Panc1 (cell line): Measurements from ENCODE around the gene NLRP4. TPM values are rescaled to one million over a fixed set of nuclear protein-coding genes. Genes with fewer than 3 reads are reported as not detected.

Experiments used
- ATAC-seq: fragments of 200-7000 bp; cut with Tn5 transposase; 2 replicates; pipeline ENCODE4 v1.9.1; 2020; ENCODE audit warnings: mild to moderate bottlenecking, moderate library complexity
- BruUV-seq: library from RNA; stranded (reverse); fragments of 400-500 nt; replicated peaks from 2 replicates; lab custom pipeline; 2021; lab: Mats Ljungman, UMichigan
- CTCF ChIA-PET: fragments of 300-600 bp; sonication (Branson Sonifier 250); formaldehyde crosslinking; loops from one replicate; lab custom pipeline; 2022; ENCODE audit warnings: antibody characterized with exemption; lab: Charles Lee
- POLR2A ChIA-PET: fragments of 300-600 bp; sonication (Branson Sonifier 250); formaldehyde crosslinking; loops from one replicate; lab custom pipeline; 2022; ENCODE audit warnings: antibody characterized with exemption; lab: Charles Lee
- DNase-seq: peaks from one replicate; pipeline ENCODE4 v3.0.0-alpha.2; 2010; ENCODE audit warnings: low read depth, low spot score
- H3K27ac ChIP-seq: 2 replicates; pipeline ENCODE4 v1.5.1; 2011; ENCODE audit warnings: mild to moderate bottlenecking, low read length, inconsistent platforms
- H3K27me3 ChIP-seq: fragments of 200-500 bp; sonication (Bioruptor generic); 2 replicates; pipeline ENCODE4 v1.6.0; 2014; ENCODE audit warnings: low read length, inconsistent platforms; ENCODE audit not compliant: control insufficient read depth, insufficient read depth
- H3K36me3 ChIP-seq: fragments of 200-500 bp; sonication (Bioruptor generic); 2 replicates; pipeline ENCODE4 v1.5.1; 2014; ENCODE audit warnings: inconsistent platforms, mild to moderate bottlenecking, low read length, moderate library complexity; ENCODE audit not compliant: control insufficient read depth, insufficient read depth
- H3K4me1 ChIP-seq: 2 replicates; pipeline ENCODE4 v1.5.1; 2011; ENCODE audit warnings: inconsistent platforms, mild to moderate bottlenecking, low read length, moderate library complexity; ENCODE audit not compliant: control insufficient read depth, insufficient read depth
- H3K4me3 ChIP-seq, 2 experiments: 2 replicates each; pipeline ENCODE4 v1.5.1; 2011 to 2012; ENCODE audit warnings: low read depth in 2 of 2, low read length in 2 of 2, mild to moderate bottlenecking in 2 of 2, inconsistent platforms in 1 of 2, moderate library complexity in 1 of 2
- H3K9me3 ChIP-seq: fragments of 200-500 bp; sonication (Bioruptor generic); 2 replicates; pipeline ENCODE4 v1.5.1; 2014; ENCODE audit warnings: low read depth, mild to moderate bottlenecking, inconsistent platforms, low read length, moderate library complexity; ENCODE audit not compliant: control insufficient read depth, insufficient read depth
- CTCF ChIP-seq: fragments of 450-650 bp; IDR thresholded peaks from 2 replicates; pipeline ENCODE4 v1.5.1; 2017; ENCODE audit warnings: mild to moderate bottlenecking
- POLR2AphosphoS5 ChIP-seq: IDR thresholded peaks from 2 replicates; pipeline ENCODE4 v1.6.1; 2012; ENCODE audit warnings: mild to moderate bottlenecking, low read depth, low read length, moderate library complexity
- REST ChIP-seq, 2 experiments: IDR thresholded peaks; 2 replicates each; pipeline ENCODE4 v1.6.1; 2011 to 2012; ENCODE audit warnings: low read depth in 2 of 2, control low read depth in 1 of 2, low read length in 1 of 2, mild to moderate bottlenecking in 1 of 2, moderate library complexity in 1 of 2; ENCODE audit not compliant: insufficient read depth in 1 of 2
- SIN3A ChIP-seq: IDR thresholded peaks from 2 replicates; pipeline ENCODE4 v1.6.1; 2012; ENCODE audit warnings: low read depth, mild to moderate bottlenecking, low read length, moderate library complexity, borderline replicate concordance; ENCODE audit not compliant: insufficient read depth
- TCF7L2 ChIP-seq: IDR thresholded peaks from 2 replicates; pipeline ENCODE4 v1.6.1; 2011; ENCODE audit warnings: mild to moderate bottlenecking, low read depth, low read length, inconsistent platforms
- in situ Hi-C: cut with HindIII; loops from 2 replicates; pipeline ENCODE4 v1.10.0; 2016; ENCODE audit warnings: low sequenced_read_pairs, low pct_unique_long_range_greater_than_20kb
- intact Hi-C: fragments of 100-400 bp; cut with micrococcal nuclease; formaldehyde crosslinking; loops from one replicate; pipeline ENCODE4 v1.10.0; 2022; ENCODE audit not compliant: unreplicated experiment
- total RNA-seq: library from RNA; stranded (reverse); gene quantifications from one replicate; pipeline ENCODE4 v1.2.1, GENCODE V29; 2021; ENCODE audit not compliant: unreplicated experiment

The NLRP4 gene
- total RNA-seq, 1 experiment from 2014 or later, result not detected

GRCh38 chr19:55801416-55801815, 34.9 kb upstream of the NLRP4 start:
- no peaks in the 10 kb centered on the region for H3K36me3 ChIP-seq
- H3K4me3 ChIP-seq, result no peak overlapping the region
- no peaks in the 10 kb centered on the region for H3K27me3 ChIP-seq
- no peak for DNase-seq
- no peak for TF ChIP-seq CTCF
- ChIA-PET CTCF (no interaction called here), POLR2A (no interaction called here)
- H3K9me3 ChIP-seq, result no peaks in the 10 kb centered on the region
- in situ Hi-C loops, result no loop called here
- no TSS peak for BruUV-seq
- intact Hi-C loops, result loop anchor here (10.0 kb wide), 1 partner anchor 97 kb away; no protein-coding TSS in a partner anchor
- H3K4me1 ChIP-seq, result no peaks in the 10 kb centered on the region
- no peak for ATAC-seq
- no peak overlapping the region for H3K27ac ChIP-seq

- ATAC-seq, result no peak
- no peaks in the 10 kb centered on the region for H3K27me3 ChIP-seq
- no peak for TF ChIP-seq POLR2AphosphoS5
These were observed 34.1 kb upstream of the NLRP4 start for GRCh38 chr19:55802281-55802680.

GRCh38 chr19:55809381-55810058, 26.8 kb upstream of the NLRP4 start:
- no peak overlapping the region for H3K4me3 ChIP-seq
- ATAC-seq, result peak; percentile 96
- H3K27me3 ChIP-seq, result peaks cover 3% of the 10 kb centered on the region; the same call in 1 of the 2 replicates
- no peak for TF ChIP-seq POLR2AphosphoS5
- TF ChIP-seq REST (IDR thresholded peaks at IDR 0.05; ENCODE audit: insufficient read depth in 1 of 2, low read depth in 2 of 2, low read length in 1 of 2), result no peak
- no peak for TF ChIP-seq TCF7L2
- no peak for TF ChIP-seq SIN3A
- TF ChIP-seq CTCF, result peak; percentile 87
- POLR2A ChIA-PET, result no interaction called here
- no peaks in the 10 kb centered on the region for H3K9me3 ChIP-seq
- BruUV-seq, result no TSS peak
- in situ Hi-C loops, result no loop called here
- no peaks in the 10 kb centered on the region for H3K36me3 ChIP-seq
- no peaks in the 10 kb centered on the region for H3K4me1 ChIP-seq
- CTCF ChIA-PET, result interaction anchor here (0.8 to 1.1 kb wide), 3 partner anchors 24 to 177 kb away, joined by 3 to 15 read pairs (median 3); no protein-coding TSS in a partner anchor
- no peak overlapping the region for H3K27ac ChIP-seq
- intact Hi-C loops, result loop anchor here (10.0 kb wide), 1 partner anchor 105 kb away; no protein-coding TSS in a partner anchor
- DNase-seq, result peak; percentile 28

More at GRCh38 chr19:55802281-55802680, 34.1 kb upstream of the NLRP4 start:
- no peak for DNase-seq
- H3K36me3 ChIP-seq, result no peaks in the 10 kb centered on the region
- intact Hi-C loops (loop anchor here (10.0 kb wide), 1 partner anchor 97 kb away; no protein-coding TSS in a partner anchor), in situ Hi-C loops (no loop called here)
- no peak overlapping the region for H3K4me3 ChIP-seq
- ChIA-PET CTCF (no interaction called here), POLR2A (no interaction called here)
- H3K27ac ChIP-seq, result no peak overlapping the region
- BruUV-seq, result no TSS peak
- H3K4me1 ChIP-seq, result no peaks in the 10 kb centered on the region
- no peaks in the 10 kb centered on the region for H3K9me3 ChIP-seq
